ENCODE measurements around the gene CYB5RL. TPM values are rescaled to one million over a fixed set of nuclear protein-coding genes. Genes with fewer than 3 reads are reported as not detected.
A peak's percentile ranks its signal among the peaks of the same experiment; 100 is the strongest.
"Not testable (repeated sequence)": the region's sequence is repeated elsewhere in the genome, so short reads cannot be mapped to it uniquely, and the experiment has no call there.

CYB5RL gene
- total RNA-seq, 1 donor from 2014 or later, result 9.0 TPM

GRCh38 chr1:54238353-54239034 is 38.7 kb upstream of the CYB5RL start:
- Histone ChIP-seq H3K4me1 (no peaks in the 10 kb centered on the region), H3K27me3 (ENCODE audit: low read depth) (no peaks in the 10 kb centered on the region), H3K4me3 (no peak overlapping the region), H3K9me3 (no peaks in the 10 kb centered on the region), H3K36me3 (peaks cover 66% of the 10 kb centered on the region), H3K27ac (no peak overlapping the region)
- intact Hi-C loops (cut with DNase I), result no loop called here
- TF ChIP-seq, protein P1, sequence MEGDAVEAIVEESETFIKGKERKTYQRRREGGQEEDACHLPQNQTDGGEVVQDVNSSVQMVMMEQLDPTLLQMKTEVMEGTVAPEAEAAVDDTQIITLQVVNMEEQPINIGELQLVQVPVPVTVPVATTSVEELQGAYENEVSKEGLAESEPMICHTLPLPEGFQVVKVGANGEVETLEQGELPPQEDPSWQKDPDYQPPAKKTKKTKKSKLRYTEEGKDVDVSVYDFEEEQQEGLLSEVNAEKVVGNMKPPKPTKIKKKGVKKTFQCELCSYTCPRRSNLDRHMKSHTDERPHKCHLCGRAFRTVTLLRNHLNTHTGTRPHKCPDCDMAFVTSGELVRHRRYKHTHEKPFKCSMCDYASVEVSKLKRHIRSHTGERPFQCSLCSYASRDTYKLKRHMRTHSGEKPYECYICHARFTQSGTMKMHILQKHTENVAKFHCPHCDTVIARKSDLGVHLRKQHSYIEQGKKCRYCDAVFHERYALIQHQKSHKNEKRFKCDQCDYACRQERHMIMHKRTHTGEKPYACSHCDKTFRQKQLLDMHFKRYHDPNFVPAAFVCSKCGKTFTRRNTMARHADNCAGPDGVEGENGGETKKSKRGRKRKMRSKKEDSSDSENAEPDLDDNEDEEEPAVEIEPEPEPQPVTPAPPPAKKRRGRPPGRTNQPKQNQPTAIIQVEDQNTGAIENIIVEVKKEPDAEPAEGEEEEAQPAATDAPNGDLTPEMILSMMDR (IDR thresholded peaks at IDR 0.05), result no peak
- peak; percentile 58 to 78 for ATAC-seq
- peak; percentile 65 for DNase-seq

GRCh38 chr1:54237586-54237985 is 37.8 kb upstream of the CYB5RL start:
- peaks cover 61% of the 10 kb centered on the region for H3K36me3 ChIP-seq
- H3K27me3 ChIP-seq (ENCODE audit: low read depth), result no peaks in the 10 kb centered on the region

GRCh38 chr1:54234284-54234683 is 34.5 kb upstream of the CYB5RL start:
- ATAC-seq (no peak), DNase-seq (no peak)
- Histone ChIP-seq H3K27ac (no peak overlapping the region), H3K9me3 (no peaks in the 10 kb centered on the region), H3K27me3 (ENCODE audit: low read depth) (no peaks in the 10 kb centered on the region), H3K36me3 (peaks cover 37% of the 10 kb centered on the region), H3K4me1 (no peaks in the 10 kb centered on the region), H3K4me3 (no peak overlapping the region)
- intact Hi-C loops (cut with DNase I), result no loop called here
- TF ChIP-seq, protein P1 (IDR thresholded peaks at IDR 0.05), result no peak

More at GRCh38 chr1:54237586-54237985, 37.8 kb upstream of the CYB5RL start:
- ATAC-seq (no peak), DNase-seq (no peak)
- no peak overlapping the region for H3K27ac ChIP-seq
- TF ChIP-seq, protein P1 (IDR thresholded peaks at IDR 0.05), result no peak
- H3K4me3 ChIP-seq, result no peak overlapping the region
- H3K9me3 ChIP-seq, result no peaks in the 10 kb centered on the region
- intact Hi-C loops (cut with DNase I), result no loop called here
- no peaks in the 10 kb centered on the region for H3K4me1 ChIP-seq

GRCh38 chr1:54233196-54233595 is 33.4 kb upstream of the CYB5RL start:
- DNase-seq; H3K4me3 ChIP-seq; ATAC-seq; H3K4me1 ChIP-seq; H3K27ac ChIP-seq; H3K9me3 ChIP-seq; intact Hi-C loops (cut with DNase I); H3K27me3 ChIP-seq (ENCODE audit: low read depth): not testable (repeated sequence)
- peaks cover 31% of the 10 kb centered on the region for H3K36me3 ChIP-seq

- intact Hi-C loops (cut with DNase I), result no loop called here
- ATAC-seq (no peak), DNase-seq (no peak)
- Histone ChIP-seq H3K27ac (no peak overlapping the region), H3K4me3 (no peak overlapping the region), H3K36me3 (peaks cover 23% of the 10 kb centered on the region), H3K9me3 (no peaks in the 10 kb centered on the region), H3K27me3 (ENCODE audit: low read depth) (no peaks in the 10 kb centered on the region), H3K4me1 (no peaks in the 10 kb centered on the region)
- TF ChIP-seq, protein P1 (IDR thresholded peaks at IDR 0.05), result no peak
Measured at GRCh38 chr1:54230507-54231339, 30.9 kb upstream of the CYB5RL start.

Measured in lower lobe of right lung (tissue), 2 donors.